ENCODE measurements around the gene MRPS22.

- TF ChIP-seq CTCF (conservative IDR thresholded peaks at IDR 0.05; ENCODE audit: low read length) (no peak), EZH2phosphoT487 (IDR thresholded peaks at IDR 0.05; ENCODE audit: borderline replicate concordance) (no peak)
Observed at GRCh38 chr3:139303216-139303615, 40.6 kb upstream of the MRPS22 start.

Data from Loucy (cell line).